HepG2 (cell line): ENCODE data around the gene PHYH. TPM values are rescaled to one million over a fixed set of nuclear protein-coding genes. Genes with fewer than 3 reads are reported as not detected.
A peak's percentile ranks its signal among the peaks of the same experiment; 100 is the strongest.

Experiments used
- CC2D1A ChIP-seq: sonication (generic); formaldehyde crosslinking; IDR thresholded peaks from 2 replicates; pipeline ENCODE4 v1.8.1; 2023; ENCODE audit warnings: mild to moderate bottlenecking, missing genetic modification reagents
- DR1 ChIP-seq: sonication (generic); formaldehyde crosslinking; IDR thresholded peaks from 2 replicates; pipeline ENCODE4 v1.8.0; 2021; ENCODE audit warnings: mild to moderate bottlenecking, missing genetic modification reagents, inconsistent platforms
- FOXK2 ChIP-seq: fragments of 450-650 bp; IDR thresholded peaks from 2 replicates; pipeline ENCODE4 v1.6.1; 2016
- KLF16 ChIP-seq, 2 experiments: sonication (generic) in 1 of 2; formaldehyde crosslinking in 1 of 2; IDR thresholded peaks; 2 replicates each; pipeline versions ENCODE4 v1.6.1 to v1.8.0; 2016 to 2023; ENCODE audit warnings: missing genetic modification reagents in 2 of 2, missing compliant biosample characterization in 1 of 2
- MBD4 ChIP-seq: IDR thresholded peaks from 2 replicates; pipeline ENCODE4 v1.6.1; 2012; ENCODE audit warnings: low read length, inconsistent platforms, borderline replicate concordance
- NFE2L1 ChIP-seq: sonication (generic); formaldehyde crosslinking; IDR thresholded peaks from 2 replicates; pipeline ENCODE4 v1.4.0; 2020; ENCODE audit warnings: missing genetic modification reagents, mild to moderate bottlenecking, borderline replicate concordance
- SCMH1 ChIP-seq: sonication (generic); formaldehyde crosslinking; IDR thresholded peaks from 2 replicates; pipeline ENCODE4 v1.9.0; 2021; ENCODE audit warnings: missing genetic modification reagents, mild to moderate bottlenecking, borderline replicate concordance
- SIN3B ChIP-seq: fragments of 150-350 bp; IDR thresholded peaks from 2 replicates; pipeline ENCODE4 v1.6.1; 2014; ENCODE audit warnings: low read length
- SOX13 ChIP-seq, 3 experiments: fragments of 450-650 bp in 1 of 3; sonication (generic) in 1 of 3; formaldehyde crosslinking in 1 of 3; IDR thresholded peaks in 2 of 3; conservative IDR thresholded peaks in 1 of 3; 2 replicates each; pipeline versions ENCODE4 v1.5.0 to v1.6.1; 2016 to 2020; ENCODE audit warnings: antibody characterized with exemption in 1 of 3, mild to moderate bottlenecking in 1 of 3, missing compliant biosample characterization in 1 of 3, missing genetic modification reagents in 1 of 3, moderate library complexity in 1 of 3
- TEAD3 ChIP-seq: optimal IDR thresholded peaks from 2 replicates; pipeline ENCODE3; 2016; ENCODE audit warnings: borderline replicate concordance
- XRCC5 ChIP-seq: fragments of 200-400 bp; formaldehyde crosslinking; optimal IDR thresholded peaks from 2 replicates; pipeline ENCODE3; 2017; ENCODE audit warnings: mild to moderate bottlenecking, low read length
- ZNF12 ChIP-seq: sonication (generic); formaldehyde crosslinking; IDR thresholded peaks from 2 replicates; pipeline ENCODE4 v1.5.0; 2020; ENCODE audit warnings: missing genetic modification reagents
- ZNF143 ChIP-seq: sonication (generic); formaldehyde crosslinking; IDR thresholded peaks from 2 replicates; pipeline ENCODE4 v1.4.0; 2020; ENCODE audit warnings: missing genetic modification reagents
- ZNF207 ChIP-seq: fragments of 450-650 bp; IDR thresholded peaks from 2 replicates; pipeline ENCODE4 v1.6.1; 2016; ENCODE audit warnings: antibody characterized with exemption, borderline replicate concordance
- ZNF562 ChIP-seq: sonication (generic); formaldehyde crosslinking; IDR thresholded peaks from 2 replicates; pipeline ENCODE4 v1.8.0; 2022; ENCODE audit warnings: missing genetic modification reagents, borderline replicate concordance
- ZNF773 ChIP-seq: sonication (generic); formaldehyde crosslinking; IDR thresholded peaks from 2 replicates; pipeline ENCODE4 v1.4.0; 2020; ENCODE audit warnings: missing genetic modification reagents, borderline replicate concordance
- ZNF780A ChIP-seq: sonication (generic); formaldehyde crosslinking; IDR thresholded peaks from 2 replicates; pipeline ENCODE4 v1.8.0; 2022; ENCODE audit warnings: mild to moderate bottlenecking, missing genetic modification reagents, moderate library complexity
- polyA plus RNA-seq, 8 experiments: library from polyadenylated mRNA; depleted of rRNA in 3 of 8; stranded (reverse) in 7 of 8; unstranded in 1 of 8; fragments of >200 nt; fragmentation: Illumina TruSeq in 4 of 8; extraction: Trizol in 4 of 8; gene quantifications; 2 replicates each; pipeline versions ENCODE4 v1.2.1 to v1.2.3, GENCODE V29; 2011 to 2016; ENCODE audit warnings: low read depth in 4 of 8, missing spikeins in 1 of 8, mixed read lengths in 1 of 8; ENCODE audit not compliant: insufficient read depth in 1 of 8
- total RNA-seq, 5 experiments: library from RNA; depleted of rRNA; stranded (reverse); fragments of >200 nt; fragmentation: Illumina TruSeq; extraction: Trizol; gene quantifications; 2 replicates each; pipeline ENCODE4 v1.2.3, GENCODE V29; 2016; ENCODE audit warnings: low read depth in 1 of 5
- TF ChIP-seq, protein P1 (sequence below): IDR thresholded peaks from 2 replicates; pipeline ENCODE4 v1.6.1; 2016; ENCODE audit warnings: missing compliant biosample characterization, missing genetic modification reagents, borderline replicate concordance
- TF ChIP-seq, protein P2 (sequence below): sonication (generic); formaldehyde crosslinking; IDR thresholded peaks from 2 replicates; pipeline ENCODE4 v1.5.1; 2020; ENCODE audit warnings: mild to moderate bottlenecking, missing genetic modification reagents, borderline replicate concordance
- TF ChIP-seq, protein P3 (sequence below), 2 experiments: sonication (generic) in 1 of 2; formaldehyde crosslinking in 1 of 2; IDR thresholded peaks; 2 replicates each; pipeline versions ENCODE4 v1.4.0 to v1.6.1; 2016 to 2020; ENCODE audit warnings: borderline replicate concordance in 1 of 2, low read depth in 1 of 2, mild to moderate bottlenecking in 1 of 2, missing genetic modification reagents in 1 of 2
- TF ChIP-seq, protein P4 (sequence below): sonication (generic); formaldehyde crosslinking; IDR thresholded peaks from 2 replicates; pipeline ENCODE4 v1.8.1; 2023; ENCODE audit warnings: mild to moderate bottlenecking, missing genetic modification reagents

Gene PHYH
- total and polyA plus RNA-seq, 2 of the 13 experiments (the other 11 are each of a cell fraction or from before 2014, with no cell fraction given): 27.2 to 34.5 TPM

DNA sequence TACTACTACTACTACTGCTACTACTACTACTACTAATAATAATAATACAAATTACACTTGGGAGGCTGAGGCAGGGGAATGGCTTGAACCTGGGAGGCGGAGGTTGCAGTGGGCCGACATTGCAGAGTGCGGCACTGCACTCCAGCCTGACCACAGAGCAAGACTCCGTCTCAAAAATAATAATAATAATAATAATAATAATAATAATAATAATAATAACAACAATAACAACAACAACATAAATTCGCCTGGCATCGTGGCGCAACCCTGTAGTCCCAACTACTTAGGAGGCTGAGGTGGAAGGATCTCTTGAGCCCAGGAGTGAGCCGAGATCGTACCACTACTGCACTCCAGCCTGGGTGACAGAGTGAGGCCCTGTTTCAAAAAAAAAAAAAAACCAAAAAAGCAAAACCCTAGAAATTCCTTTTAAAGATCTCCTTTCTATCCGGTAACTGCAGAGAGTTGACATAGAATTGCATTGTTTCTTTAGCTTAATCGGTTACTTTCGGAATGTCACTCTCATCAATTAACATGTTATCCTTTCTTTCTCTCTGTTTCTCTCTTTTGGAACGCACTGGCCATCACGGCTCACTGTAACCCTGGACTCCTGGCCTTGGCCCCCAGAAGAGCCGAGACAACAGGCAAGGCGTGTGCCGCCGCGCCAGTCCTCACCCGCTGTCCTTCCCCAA lies 972 bp downstream of the PHYH start (continued):
- TF ChIP-seq ZNF780A (CRISPR knock-in tag) (no peak; the same call in 1 of the 2 replicates), DR1 (CRISPR knock-in tag) (no peak), ZNF207 (no peak), SIN3B (no peak), CC2D1A (CRISPR knock-in tag) (no peak), ZNF12 (CRISPR knock-in tag) (no peak), XRCC5 (no peak), NFE2L1 (CRISPR knock-in tag) (no peak), TEAD3 (CRISPR knock-in tag) (peak; percentile 28), FOXK2 (no peak), SCMH1 (CRISPR knock-in tag) (no peak), ZNF143 (no peak), ZNF773 (no peak), MBD4 (no peak), KLF16 (CRISPR knock-in tag; IDR thresholded peaks at IDR 0.05) (no peak), ZNF562 (CRISPR knock-in tag) (no peak), SOX13 (IDR thresholded peaks at IDR 0.05) (no peak), SOX13 (CRISPR knock-in tag; conservative IDR thresholded peaks at IDR 0.05 in 1 of 2, IDR thresholded peaks at IDR 0.05 in 1 of 2) (peak in 1 of 2 experiments; percentile 48; a peak in 1 of 4 replicates)
- TF ChIP-seq, protein P1, sequence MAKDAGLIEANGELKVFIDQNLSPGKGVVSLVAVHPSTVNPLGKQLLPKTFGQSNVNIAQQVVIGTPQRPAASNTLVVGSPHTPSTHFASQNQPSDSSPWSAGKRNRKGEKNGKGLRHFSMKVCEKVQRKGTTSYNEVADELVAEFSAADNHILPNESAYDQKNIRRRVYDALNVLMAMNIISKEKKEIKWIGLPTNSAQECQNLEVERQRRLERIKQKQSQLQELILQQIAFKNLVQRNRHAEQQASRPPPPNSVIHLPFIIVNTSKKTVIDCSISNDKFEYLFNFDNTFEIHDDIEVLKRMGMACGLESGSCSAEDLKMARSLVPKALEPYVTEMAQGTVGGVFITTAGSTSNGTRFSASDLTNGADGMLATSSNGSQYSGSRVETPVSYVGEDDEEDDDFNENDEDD (CRISPR knock-in tag): no peak
- TF ChIP-seq, protein P2, sequence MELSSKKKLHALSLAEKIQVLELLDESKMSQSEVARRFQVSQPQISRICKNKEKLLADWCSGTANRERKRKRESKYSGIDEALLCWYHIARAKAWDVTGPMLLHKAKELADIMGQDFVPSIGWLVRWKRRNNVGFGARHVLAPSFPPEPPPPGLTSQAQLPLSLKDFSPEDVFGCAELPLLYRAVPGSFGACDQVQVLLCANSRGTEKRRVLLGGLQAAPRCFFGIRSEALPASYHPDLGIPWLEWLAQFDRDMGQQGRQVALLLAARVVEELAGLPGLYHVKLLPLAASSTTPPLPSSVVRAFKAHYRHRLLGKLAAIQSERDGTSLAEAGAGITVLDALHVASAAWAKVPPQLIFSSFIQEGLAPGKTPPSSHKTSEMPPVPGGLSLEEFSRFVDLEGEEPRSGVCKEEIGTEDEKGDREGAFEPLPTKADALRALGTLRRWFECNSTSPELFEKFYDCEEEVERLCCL: no peak
- TF ChIP-seq, protein P3, sequence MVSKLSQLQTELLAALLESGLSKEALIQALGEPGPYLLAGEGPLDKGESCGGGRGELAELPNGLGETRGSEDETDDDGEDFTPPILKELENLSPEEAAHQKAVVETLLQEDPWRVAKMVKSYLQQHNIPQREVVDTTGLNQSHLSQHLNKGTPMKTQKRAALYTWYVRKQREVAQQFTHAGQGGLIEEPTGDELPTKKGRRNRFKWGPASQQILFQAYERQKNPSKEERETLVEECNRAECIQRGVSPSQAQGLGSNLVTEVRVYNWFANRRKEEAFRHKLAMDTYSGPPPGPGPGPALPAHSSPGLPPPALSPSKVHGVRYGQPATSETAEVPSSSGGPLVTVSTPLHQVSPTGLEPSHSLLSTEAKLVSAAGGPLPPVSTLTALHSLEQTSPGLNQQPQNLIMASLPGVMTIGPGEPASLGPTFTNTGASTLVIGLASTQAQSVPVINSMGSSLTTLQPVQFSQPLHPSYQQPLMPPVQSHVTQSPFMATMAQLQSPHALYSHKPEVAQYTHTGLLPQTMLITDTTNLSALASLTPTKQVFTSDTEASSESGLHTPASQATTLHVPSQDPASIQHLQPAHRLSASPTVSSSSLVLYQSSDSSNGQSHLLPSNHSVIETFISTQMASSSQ (IDR thresholded peaks at IDR 0.05; ENCODE audit: low read depth): no peak
- TF ChIP-seq, protein P3 (CRISPR knock-in tag; IDR thresholded peaks at IDR 0.05; ENCODE audit: borderline replicate concordance): no peak
- TF ChIP-seq, protein P4, sequence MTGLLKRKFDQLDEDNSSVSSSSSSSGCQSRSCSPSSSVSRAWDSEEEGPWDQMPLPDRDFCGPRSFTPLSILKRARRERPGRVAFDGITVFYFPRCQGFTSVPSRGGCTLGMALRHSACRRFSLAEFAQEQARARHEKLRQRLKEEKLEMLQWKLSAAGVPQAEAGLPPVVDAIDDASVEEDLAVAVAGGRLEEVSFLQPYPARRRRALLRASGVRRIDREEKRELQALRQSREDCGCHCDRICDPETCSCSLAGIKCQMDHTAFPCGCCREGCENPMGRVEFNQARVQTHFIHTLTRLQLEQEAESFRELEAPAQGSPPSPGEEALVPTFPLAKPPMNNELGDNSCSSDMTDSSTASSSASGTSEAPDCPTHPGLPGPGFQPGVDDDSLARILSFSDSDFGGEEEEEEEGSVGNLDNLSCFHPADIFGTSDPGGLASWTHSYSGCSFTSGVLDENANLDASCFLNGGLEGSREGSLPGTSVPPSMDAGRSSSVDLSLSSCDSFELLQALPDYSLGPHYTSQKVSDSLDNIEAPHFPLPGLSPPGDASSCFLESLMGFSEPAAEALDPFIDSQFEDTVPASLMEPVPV: no peak
